ENCODE data around the gene ATF6.

The ATF6 gene

DNA sequence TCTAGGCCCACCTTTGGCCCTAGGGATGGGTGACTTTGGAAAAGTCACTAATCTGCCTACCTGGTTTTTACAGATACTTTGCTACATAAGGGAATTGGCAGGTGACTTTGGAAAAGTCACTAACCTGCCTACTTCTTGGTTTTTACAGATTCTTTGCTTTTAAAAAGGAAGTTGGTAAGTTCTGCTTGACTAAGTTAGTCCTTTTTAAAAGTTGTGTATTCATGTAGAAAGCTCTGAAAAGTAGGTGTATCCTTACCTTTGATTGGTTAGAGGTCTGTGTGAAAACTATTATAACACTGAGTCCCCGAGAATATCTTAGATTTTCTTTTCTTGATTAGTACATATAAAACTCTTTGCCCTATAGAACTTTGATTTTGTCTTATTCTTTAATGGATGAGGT, 12.4 kb downstream of the ATF6 start:
- Histone ChIP-seq H3K27me3 (ENCODE audit: insufficient read depth, poor library complexity, severe bottlenecking) (no peaks in the 10 kb centered on the region), H3K4me1 (ENCODE audit: insufficient read depth, poor library complexity, severe bottlenecking) (no peaks in the 10 kb centered on the region), H3K27ac (ENCODE audit: poor library complexity, severe bottlenecking) (no peak overlapping the region), H3K9me3 (ENCODE audit: severe bottlenecking) (peaks cover 3% of the 10 kb centered on the region), H3K36me3 (ENCODE audit: low read depth) (peaks cover 28% of the 10 kb centered on the region), H3K4me3 (ENCODE audit: severe bottlenecking) (no peak overlapping the region)
- DNase-seq (ENCODE audit: low spot score) (no peak), ATAC-seq (ENCODE audit: low read depth) (no peak)
- TF ChIP-seq, protein P1, sequence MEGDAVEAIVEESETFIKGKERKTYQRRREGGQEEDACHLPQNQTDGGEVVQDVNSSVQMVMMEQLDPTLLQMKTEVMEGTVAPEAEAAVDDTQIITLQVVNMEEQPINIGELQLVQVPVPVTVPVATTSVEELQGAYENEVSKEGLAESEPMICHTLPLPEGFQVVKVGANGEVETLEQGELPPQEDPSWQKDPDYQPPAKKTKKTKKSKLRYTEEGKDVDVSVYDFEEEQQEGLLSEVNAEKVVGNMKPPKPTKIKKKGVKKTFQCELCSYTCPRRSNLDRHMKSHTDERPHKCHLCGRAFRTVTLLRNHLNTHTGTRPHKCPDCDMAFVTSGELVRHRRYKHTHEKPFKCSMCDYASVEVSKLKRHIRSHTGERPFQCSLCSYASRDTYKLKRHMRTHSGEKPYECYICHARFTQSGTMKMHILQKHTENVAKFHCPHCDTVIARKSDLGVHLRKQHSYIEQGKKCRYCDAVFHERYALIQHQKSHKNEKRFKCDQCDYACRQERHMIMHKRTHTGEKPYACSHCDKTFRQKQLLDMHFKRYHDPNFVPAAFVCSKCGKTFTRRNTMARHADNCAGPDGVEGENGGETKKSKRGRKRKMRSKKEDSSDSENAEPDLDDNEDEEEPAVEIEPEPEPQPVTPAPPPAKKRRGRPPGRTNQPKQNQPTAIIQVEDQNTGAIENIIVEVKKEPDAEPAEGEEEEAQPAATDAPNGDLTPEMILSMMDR (IDR thresholded peaks at IDR 0.05; ENCODE audit: poor library complexity, severe bottlenecking) = no peak

DNA sequence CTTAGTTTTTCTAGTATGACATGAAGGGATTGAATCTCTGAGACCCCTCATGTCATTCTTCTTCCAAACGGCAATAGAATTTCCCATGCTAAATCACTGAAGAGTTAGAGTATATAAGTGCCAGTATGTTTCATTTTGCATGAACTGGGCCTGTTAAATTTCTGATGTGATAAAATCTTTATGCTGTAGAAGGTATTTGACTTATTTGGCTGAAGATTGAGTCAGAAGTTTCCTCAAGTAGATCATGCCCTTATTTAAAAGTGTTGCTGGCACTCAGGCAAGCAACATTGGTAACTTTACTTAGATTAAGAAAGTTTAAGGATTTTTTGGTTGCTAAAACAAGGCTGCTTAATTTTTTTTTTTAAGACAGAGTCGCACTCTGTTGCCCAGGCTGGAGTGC, 13.3 kb downstream of the ATF6 start:
- no peaks in the 10 kb centered on the region for H3K27me3 ChIP-seq (ENCODE audit: insufficient read depth, poor library complexity, severe bottlenecking)
- TF ChIP-seq, protein P1 (IDR thresholded peaks at IDR 0.05; ENCODE audit: poor library complexity, severe bottlenecking) = no peak
- no peaks in the 10 kb centered on the region for H3K4me1 ChIP-seq (ENCODE audit: insufficient read depth, poor library complexity, severe bottlenecking)
- H3K9me3 ChIP-seq (ENCODE audit: severe bottlenecking) = peaks cover 3% of the 10 kb centered on the region
- H3K27ac ChIP-seq (ENCODE audit: poor library complexity, severe bottlenecking) = no peak overlapping the region
- no peak overlapping the region for H3K4me3 ChIP-seq (ENCODE audit: severe bottlenecking)
- ATAC-seq (ENCODE audit: low read depth) (no peak), DNase-seq (ENCODE audit: low spot score) (no peak)
- peaks cover 37% of the 10 kb centered on the region for H3K36me3 ChIP-seq (ENCODE audit: low read depth)

DNA sequence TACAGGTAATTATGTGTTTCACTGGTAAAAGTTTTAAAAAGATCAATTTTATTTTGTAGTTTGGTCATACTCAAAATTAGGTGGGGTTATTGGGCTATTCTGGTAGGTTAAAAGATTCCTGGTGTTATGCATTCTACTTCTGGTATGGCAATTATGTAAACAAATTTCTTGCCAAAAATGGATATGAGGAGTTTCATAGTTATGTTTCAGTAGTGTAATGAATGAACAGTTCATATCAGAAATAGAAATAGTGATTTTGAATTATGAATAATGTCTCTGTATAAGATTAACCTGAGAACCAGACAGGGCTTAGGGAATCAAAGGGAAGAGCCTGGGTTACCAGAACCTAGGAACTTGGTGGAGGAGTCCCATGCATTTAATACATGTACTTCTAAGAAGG, 15.9 kb downstream of the ATF6 start:
- TF ChIP-seq, protein P1 (IDR thresholded peaks at IDR 0.05; ENCODE audit: poor library complexity, severe bottlenecking) = no peak
- H3K9me3 ChIP-seq (ENCODE audit: severe bottlenecking) = no peaks in the 10 kb centered on the region
- no peaks in the 10 kb centered on the region for H3K4me1 ChIP-seq (ENCODE audit: insufficient read depth, poor library complexity, severe bottlenecking)
- no peaks in the 10 kb centered on the region for H3K27me3 ChIP-seq (ENCODE audit: insufficient read depth, poor library complexity, severe bottlenecking)
- peaks cover 55% of the 10 kb centered on the region for H3K36me3 ChIP-seq (ENCODE audit: low read depth)
- DNase-seq (ENCODE audit: low spot score) = no peak
- ATAC-seq (ENCODE audit: low read depth) = no peak
- H3K27ac ChIP-seq (ENCODE audit: poor library complexity, severe bottlenecking) = no peak overlapping the region
- no peak overlapping the region for H3K4me3 ChIP-seq (ENCODE audit: severe bottlenecking)

DNA sequence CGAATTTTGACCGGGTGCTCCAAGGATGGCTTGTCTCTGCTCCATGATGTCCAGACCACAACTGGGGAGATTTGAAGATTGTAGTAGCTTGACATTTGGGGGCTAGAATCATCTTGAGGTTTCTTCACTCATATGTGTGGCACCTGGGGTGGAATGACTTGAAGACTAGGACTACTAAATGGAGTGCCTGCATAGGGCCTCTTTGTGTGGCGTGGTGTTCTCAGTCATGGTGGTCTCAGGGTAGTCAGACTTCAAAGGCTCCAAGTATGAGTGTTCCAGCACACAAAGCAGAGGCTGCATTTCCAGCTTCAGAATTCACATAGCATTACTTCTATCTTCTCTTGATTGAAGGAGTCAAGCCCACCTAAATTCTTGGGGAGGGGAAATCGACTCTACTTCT, 16.8 kb downstream of the ATF6 start:
- no peak overlapping the region for H3K4me3 ChIP-seq (ENCODE audit: severe bottlenecking)
- H3K4me1 ChIP-seq (ENCODE audit: insufficient read depth, poor library complexity, severe bottlenecking) = no peaks in the 10 kb centered on the region
- no peaks in the 10 kb centered on the region for H3K27me3 ChIP-seq (ENCODE audit: insufficient read depth, poor library complexity, severe bottlenecking)
- peaks cover 61% of the 10 kb centered on the region for H3K36me3 ChIP-seq (ENCODE audit: low read depth)
- no peaks in the 10 kb centered on the region for H3K9me3 ChIP-seq (ENCODE audit: severe bottlenecking)
- ATAC-seq (ENCODE audit: low read depth) = no peak
- TF ChIP-seq, protein P1 (IDR thresholded peaks at IDR 0.05; ENCODE audit: poor library complexity, severe bottlenecking) = no peak
- no peak for DNase-seq (ENCODE audit: low spot score)
- no peak overlapping the region for H3K27ac ChIP-seq (ENCODE audit: poor library complexity, severe bottlenecking)

DNA sequence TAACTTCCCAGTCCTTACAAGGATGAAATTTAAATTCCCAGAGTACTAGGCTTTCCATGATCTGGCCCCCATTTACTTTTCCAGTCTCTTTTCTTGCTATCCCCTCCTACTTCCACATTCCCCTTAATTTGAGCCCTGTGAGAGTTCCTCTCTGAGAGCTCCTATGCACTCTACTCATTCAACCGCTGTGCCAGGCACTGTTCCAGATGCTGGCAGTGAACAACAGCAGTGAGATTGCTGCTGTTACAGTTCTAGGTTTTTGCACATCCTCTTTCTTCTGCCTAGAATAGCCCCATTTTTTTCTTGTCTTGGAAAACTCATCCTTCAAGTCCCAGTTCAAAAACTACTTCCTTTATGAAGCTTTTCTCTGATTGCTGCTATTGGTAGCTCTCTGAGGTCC, 18.8 kb downstream of the ATF6 start:
- no peaks in the 10 kb centered on the region for H3K4me1 ChIP-seq (ENCODE audit: insufficient read depth, poor library complexity, severe bottlenecking)
- TF ChIP-seq, protein P1 (IDR thresholded peaks at IDR 0.05; ENCODE audit: poor library complexity, severe bottlenecking) = no peak
- H3K27ac ChIP-seq (ENCODE audit: poor library complexity, severe bottlenecking) = no peak overlapping the region
- H3K9me3 ChIP-seq (ENCODE audit: severe bottlenecking) = no peaks in the 10 kb centered on the region
- H3K36me3 ChIP-seq (ENCODE audit: low read depth) = peaks cover 50% of the 10 kb centered on the region
- H3K27me3 ChIP-seq (ENCODE audit: insufficient read depth, poor library complexity, severe bottlenecking) = no peaks in the 10 kb centered on the region
- DNase-seq (ENCODE audit: low spot score) (no peak), ATAC-seq (ENCODE audit: low read depth) (no peak)
- no peak overlapping the region for H3K4me3 ChIP-seq (ENCODE audit: severe bottlenecking)

Measured in RWPE2 (cell line).